Endothelial cell of umbilical vein (primary cell): Measurements from ENCODE around the gene TMX1. TPM values are rescaled to one million over a fixed set of nuclear protein-coding genes. Genes with fewer than 3 reads are reported as not detected.

Experiments used
- BruUV-seq: library from RNA; stranded (reverse); fragments of 400-500 nt; replicated peaks from 2 replicates; lab custom pipeline; 2021; lab: Mats Ljungman, UMichigan
- CTCF ChIA-PET: fragments of 300-600, 350-600 bp; sonication (Branson Sonifier 250); formaldehyde crosslinking; loops from one replicate; lab custom pipeline; 2021; ENCODE audit warnings: antibody characterized with exemption, inconsistent platforms; lab: Charles Lee
- POLR2A ChIA-PET: fragments of 300-600, 350-600 bp; sonication (Branson Sonifier 250); formaldehyde crosslinking; loops from one replicate; lab custom pipeline; 2021; ENCODE audit warnings: antibody characterized with exemption, inconsistent platforms; lab: Charles Lee
- DNase-seq: peaks from one replicate; pipeline ENCODE4 v3.0.0-alpha.2; 2011; ENCODE audit warnings: low read depth, low spot score
- FAIRE-seq: peaks from 2 replicates; lab custom pipeline; 2011; peaks lifted over from hg19 to GRCh38; lab: Jason Lieb, UNC
- H2AFZ ChIP-seq: 2 replicates; pipeline ENCODE4 v1.6.0; 2012; ENCODE audit warnings: low read depth, low read length, control low read depth, inconsistent platforms
- H3K27ac ChIP-seq: 2 replicates; pipeline ENCODE4 v1.5.1; 2011; ENCODE audit warnings: low read depth, mild to moderate bottlenecking, control low read depth, low read length, moderate library complexity; ENCODE audit not compliant: insufficient read depth
- H3K27me3 ChIP-seq, 2 experiments: 2 replicates each; pipeline versions ENCODE4 v1.6.0 to v1.6.1; 2011; ENCODE audit warnings: low read length in 2 of 2, mixed read lengths in 1 of 2; ENCODE audit not compliant: control insufficient read depth in 2 of 2, insufficient read depth in 2 of 2
- H3K36me3 ChIP-seq, 2 experiments: 2 replicates in 1 of 2; 3 replicates in 1 of 2; pipeline ENCODE4 v1.5.1; 2011; ENCODE audit warnings: low read length in 2 of 2, mild to moderate bottlenecking in 1 of 2, moderate library complexity in 1 of 2; ENCODE audit not compliant: control insufficient read depth in 2 of 2, insufficient read depth in 2 of 2; ENCODE audit errors: extremely low read depth in 1 of 2
- H3K4me1 ChIP-seq: 3 replicates; pipeline ENCODE4 v1.5.1; 2011; ENCODE audit warnings: mild to moderate bottlenecking, low read length; ENCODE audit not compliant: control insufficient read depth, insufficient read depth; ENCODE audit errors: extremely low read depth
- H3K4me2 ChIP-seq: 2 replicates; pipeline ENCODE4 v1.6.1; 2011; ENCODE audit warnings: low read length, control low read depth, mixed read lengths; ENCODE audit not compliant: insufficient read depth
- H3K4me3 ChIP-seq, 3 experiments: fragments of 200-600 bp in 1 of 3; sonication (generic), shearing (Covaris generic) in 1 of 3; replicated peaks in 1 of 3; 2 replicates each; pipeline ENCODE4 v1.5.1; 2011 to 2016; ENCODE audit warnings: control low read depth in 3 of 3, low read length in 3 of 3, mild to moderate bottlenecking in 2 of 3, inconsistent platforms in 1 of 3, low read depth in 1 of 3, moderate library complexity in 1 of 3; ENCODE audit not compliant: insufficient read depth in 1 of 3
- H3K79me2 ChIP-seq: 2 replicates; pipeline ENCODE4 v1.6.0; 2012; ENCODE audit warnings: low read length, inconsistent platforms; ENCODE audit not compliant: control insufficient read depth, insufficient read depth
- H3K9ac ChIP-seq: replicated peaks from 2 replicates; pipeline ENCODE3; 2011; ENCODE audit warnings: low read length, control low read depth; ENCODE audit not compliant: insufficient read depth; ENCODE audit errors: extremely low read depth
- H3K9me1 ChIP-seq: replicated peaks from 3 replicates; pipeline ENCODE4 v1.6.0; 2011; ENCODE audit warnings: mild to moderate bottlenecking, low read length; ENCODE audit not compliant: control insufficient read depth, insufficient read depth; ENCODE audit errors: extremely low read depth
- H3K9me3 ChIP-seq: replicated peaks from 2 replicates; pipeline ENCODE4 v1.5.1; 2012; ENCODE audit warnings: low read length, inconsistent platforms; ENCODE audit not compliant: control insufficient read depth, insufficient read depth
- H4K20me1 ChIP-seq: replicated peaks from 2 replicates; pipeline ENCODE3; 2011; ENCODE audit warnings: mild to moderate bottlenecking, low read length; ENCODE audit not compliant: control insufficient read depth, insufficient read depth; ENCODE audit errors: extremely low read depth
- EZH2 ChIP-seq: IDR thresholded peaks from 2 replicates; pipeline ENCODE4 v1.6.1; 2012; ENCODE audit warnings: borderline replicate concordance, low read depth, mild to moderate bottlenecking, moderate library complexity, low read length, inconsistent platforms; ENCODE audit not compliant: severe bottlenecking
- FOS ChIP-seq: IDR thresholded peaks from 2 replicates; pipeline ENCODE4 v1.6.1; 2011; ENCODE audit warnings: mild to moderate bottlenecking, low read length, moderate library complexity, borderline replicate concordance; ENCODE audit not compliant: insufficient read depth
- GATA2 ChIP-seq: IDR thresholded peaks from 2 replicates; pipeline ENCODE4 v1.7.0; 2011; ENCODE audit warnings: low read depth, mild to moderate bottlenecking, moderate library complexity, mixed read lengths, low read length; ENCODE audit not compliant: insufficient read length, insufficient read depth
- JUN ChIP-seq: IDR thresholded peaks from 2 replicates; pipeline ENCODE4 v1.6.1; 2011; ENCODE audit warnings: borderline replicate concordance, low read depth; ENCODE audit not compliant: insufficient read length, insufficient read depth
- MYC ChIP-seq: IDR thresholded peaks from one replicate; pipeline ENCODE4 v1.6.1; 2011; ENCODE audit warnings: mild to moderate bottlenecking, low read depth, low read length
- POLR2A ChIP-seq: IDR thresholded peaks from 2 replicates; pipeline ENCODE4 v1.6.1; 2012; ENCODE audit warnings: low read depth, mild to moderate bottlenecking, control low read depth, low read length
- POLR2AphosphoS5 ChIP-seq: IDR thresholded peaks from 2 replicates; pipeline ENCODE4 v1.6.1; 2012; ENCODE audit warnings: low read depth, mild to moderate bottlenecking, control low read depth, low read length, moderate library complexity; ENCODE audit not compliant: insufficient read depth
- dilution Hi-C: fragments of 300-500 bp; cut with MboI; formaldehyde crosslinking; loops from one replicate; pipeline ENCODE4 v1.15.0; 2019; ENCODE audit warnings: low sequenced_read_pairs; ENCODE audit not compliant: extremely low pct_ligation_motif_present
- intact Hi-C: fragments of 100-400 bp; cut with micrococcal nuclease; formaldehyde crosslinking; loops from one replicate; pipeline ENCODE4 v1.10.0; 2022
- polyA plus RNA-seq, 4 experiments: library from polyadenylated mRNA; depleted of rRNA in 3 of 4; stranded (reverse) in 3 of 4; unstranded in 1 of 4; fragments of >200 nt; gene quantifications; 2 replicates each; pipeline versions ENCODE4 v1.2.1 to v1.2.3, GENCODE V29; 2011 to 2012; ENCODE audit warnings: missing spikeins in 1 of 4
- total RNA-seq: library from RNA; stranded (reverse); gene quantifications from 2 replicates; pipeline ENCODE4 v1.2.3, GENCODE V29; 2021
- TF ChIP-seq, protein P1 (sequence below), 2 donors: IDR thresholded peaks; 1 replicate in 1 of 2; 2 replicates in 1 of 2; pipeline ENCODE4 v1.5.1; 2011; ENCODE audit warnings: low read length in 2 of 2, mild to moderate bottlenecking in 2 of 2, moderate library complexity in 2 of 2, control low read depth in 1 of 2, inconsistent platforms in 1 of 2, low read depth in 1 of 2; ENCODE audit not compliant: insufficient read depth in 1 of 2; ENCODE audit errors: extremely low read depth in 1 of 2
- TF ChIP-seq, protein P2 (sequence below): IDR thresholded peaks from 2 replicates; pipeline ENCODE4 v1.6.1; 2011; ENCODE audit not compliant: insufficient read depth, insufficient read length

TMX1 gene
- total and polyA plus RNA-seq, 2 donors (not counting 3 experiments of a cell fraction or from before 2014, with no cell fraction given): 11.4 to 41.9 TPM

DNA sequence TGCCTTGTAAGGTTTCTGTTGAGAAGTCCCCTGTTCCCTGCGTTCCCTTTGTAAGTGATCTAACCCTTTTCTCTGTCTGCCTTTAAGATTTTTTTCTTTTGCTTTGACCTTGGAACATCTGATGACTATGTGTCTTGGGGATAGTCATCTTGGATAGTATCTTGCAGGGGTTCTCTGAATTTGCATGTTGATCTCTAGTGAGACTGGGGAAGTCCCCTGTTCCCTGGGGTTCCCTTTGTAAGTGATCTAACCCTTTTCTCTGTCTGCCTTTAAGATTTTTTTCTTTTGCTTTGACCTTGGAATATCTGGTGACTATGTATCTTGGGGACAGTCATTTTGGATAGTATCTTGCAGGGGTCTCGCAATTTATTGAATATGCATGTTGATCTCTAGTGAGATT is 38.2 kb upstream of the TMX1 start:
- dilution Hi-C loops: no loop called here
- no peaks in the 10 kb centered on the region for H3K9me1 ChIP-seq
- no peak overlapping the region for H3K4me3 ChIP-seq
- FAIRE-seq: no peak
- BruUV-seq: no TSS peak
- CTCF ChIA-PET: interaction anchor here (1.7 kb wide), 1 partner anchor 17 kb away, joined by 5 read pairs; no protein-coding TSS in a partner anchor
- no peak overlapping the region for H3K4me2 ChIP-seq
- peaks cover 0 to 28% of the 10 kb centered on the region in 2 experiments for H3K27me3 ChIP-seq
- H3K4me1 ChIP-seq: no peaks in the 10 kb centered on the region
- POLR2A ChIA-PET: no interaction called here
- no peak overlapping the region for H3K9ac ChIP-seq
- TF ChIP-seq GATA2: no peak
- no peak for TF ChIP-seq FOS
- TF ChIP-seq, protein P1, sequence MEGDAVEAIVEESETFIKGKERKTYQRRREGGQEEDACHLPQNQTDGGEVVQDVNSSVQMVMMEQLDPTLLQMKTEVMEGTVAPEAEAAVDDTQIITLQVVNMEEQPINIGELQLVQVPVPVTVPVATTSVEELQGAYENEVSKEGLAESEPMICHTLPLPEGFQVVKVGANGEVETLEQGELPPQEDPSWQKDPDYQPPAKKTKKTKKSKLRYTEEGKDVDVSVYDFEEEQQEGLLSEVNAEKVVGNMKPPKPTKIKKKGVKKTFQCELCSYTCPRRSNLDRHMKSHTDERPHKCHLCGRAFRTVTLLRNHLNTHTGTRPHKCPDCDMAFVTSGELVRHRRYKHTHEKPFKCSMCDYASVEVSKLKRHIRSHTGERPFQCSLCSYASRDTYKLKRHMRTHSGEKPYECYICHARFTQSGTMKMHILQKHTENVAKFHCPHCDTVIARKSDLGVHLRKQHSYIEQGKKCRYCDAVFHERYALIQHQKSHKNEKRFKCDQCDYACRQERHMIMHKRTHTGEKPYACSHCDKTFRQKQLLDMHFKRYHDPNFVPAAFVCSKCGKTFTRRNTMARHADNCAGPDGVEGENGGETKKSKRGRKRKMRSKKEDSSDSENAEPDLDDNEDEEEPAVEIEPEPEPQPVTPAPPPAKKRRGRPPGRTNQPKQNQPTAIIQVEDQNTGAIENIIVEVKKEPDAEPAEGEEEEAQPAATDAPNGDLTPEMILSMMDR (IDR thresholded peaks at IDR 0.05; ENCODE audit: extremely low read depth in 1 of 2, insufficient read depth in 1 of 2, low read depth in 1 of 2, low read length in 2 of 2): no peak
- no peak for TF ChIP-seq JUN
- no peak for TF ChIP-seq MYC
- no peak for TF ChIP-seq POLR2A
- TF ChIP-seq, protein P2, sequence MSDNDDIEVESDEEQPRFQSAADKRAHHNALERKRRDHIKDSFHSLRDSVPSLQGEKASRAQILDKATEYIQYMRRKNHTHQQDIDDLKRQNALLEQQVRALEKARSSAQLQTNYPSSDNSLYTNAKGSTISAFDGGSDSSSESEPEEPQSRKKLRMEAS: no peak
- TF ChIP-seq POLR2AphosphoS5: no peak
- no peak for TF ChIP-seq EZH2
- intact Hi-C loops: no loop called here
- no peak for DNase-seq
- no peaks in the 10 kb centered on the region for H3K79me2 ChIP-seq
- no peak overlapping the region for H2AFZ ChIP-seq
- no peak overlapping the region for H3K27ac ChIP-seq
- no peaks in the 10 kb centered on the region for H4K20me1 ChIP-seq
- no peaks in the 10 kb centered on the region for H3K9me3 ChIP-seq
- H3K36me3 ChIP-seq: no peaks in the 10 kb centered on the region
